Neural crest cell (in vitro differentiated cells): ENCODE measurements around the gene DENND2D. TPM values are rescaled to one million over a fixed set of nuclear protein-coding genes. Genes with fewer than 3 reads are reported as not detected.

Source experiments
- DNase-seq: peaks from one replicate; pipeline ENCODE4 v3.0.0; 2021; ENCODE audit warnings: low read depth, mixed read lengths, low spot score
- H3K27ac Mint-ChIP-seq: one replicate; pipeline ENCODE4 v1.8.0; 2021; ENCODE audit warnings: mild to moderate bottlenecking, mixed read lengths; ENCODE audit not compliant: unreplicated experiment
- H3K27me3 Mint-ChIP-seq: 2 replicates; pipeline ENCODE4 v1.8.0; 2021; ENCODE audit warnings: low read depth, mild to moderate bottlenecking, mixed read lengths
- H3K36me3 Mint-ChIP-seq: 2 replicates; pipeline ENCODE4 v1.8.0; 2021; ENCODE audit warnings: low read depth, mild to moderate bottlenecking, mixed read lengths
- H3K4me1 Mint-ChIP-seq: 2 replicates; pipeline ENCODE4 v1.8.0; 2021; ENCODE audit warnings: mixed read lengths
- H3K4me3 Mint-ChIP-seq: one replicate; pipeline ENCODE4 v1.8.0; 2021; ENCODE audit warnings: mild to moderate bottlenecking, mixed read lengths
- H3K9me3 Mint-ChIP-seq: 2 replicates; pipeline ENCODE4 v1.8.0; 2021; ENCODE audit warnings: mixed read lengths
- CTCF ChIP-seq: fragments of 200-600 bp; sonication (generic); conservative IDR thresholded peaks from 2 replicates; pipeline ENCODE4 v1.5.0; 2021; ENCODE audit warnings: antibody characterized with exemption, mild to moderate bottlenecking
- total RNA-seq: library from RNA; stranded (reverse); gene quantifications from 2 replicates; pipeline ENCODE4 v1.2.1, GENCODE V29; 2021

The DENND2D gene
- total RNA-seq, 1 donor from 2014 or later, result not detected

GRCh38 chr1:111234258-111234657 is 33.8 kb upstream of the DENND2D start:
- Mint-ChIP-seq H3K27ac (no peak overlapping the region), H3K4me1 (peaks cover 26% of the 10 kb centered on the region), H3K36me3 (no peaks in the 10 kb centered on the region), H3K27me3 (no peaks in the 10 kb centered on the region), H3K9me3 (no peaks in the 10 kb centered on the region), H3K4me3 (no peak overlapping the region)
- no peak for TF ChIP-seq CTCF
- no peak for DNase-seq

GRCh38 chr1:111232134-111232533 is 31.7 kb upstream of the DENND2D start:
- H3K27me3 Mint-ChIP-seq, result no peaks in the 10 kb centered on the region
- no peaks in the 10 kb centered on the region for H3K36me3 Mint-ChIP-seq
- no peak for DNase-seq
- no peaks in the 10 kb centered on the region for H3K9me3 Mint-ChIP-seq
- H3K4me3 Mint-ChIP-seq, result no peak overlapping the region
- H3K27ac Mint-ChIP-seq, result no peak overlapping the region
- peaks cover 31% of the 10 kb centered on the region for H3K4me1 Mint-ChIP-seq
- no peak for TF ChIP-seq CTCF

GRCh38 chr1:111228748-111229126 is 28.3 kb upstream of the DENND2D start:
- Mint-ChIP-seq H3K27me3 (no peaks in the 10 kb centered on the region), H3K4me1 (peaks cover 32% of the 10 kb centered on the region), H3K9me3 (no peaks in the 10 kb centered on the region), H3K4me3 (peak overlapping the region; percentile 45), H3K27ac (no peak overlapping the region), H3K36me3 (no peaks in the 10 kb centered on the region)
- TF ChIP-seq CTCF, result no peak
- DNase-seq, result no peak

- no peak for TF ChIP-seq CTCF
- Mint-ChIP-seq H3K4me1 (peaks cover 32% of the 10 kb centered on the region), H3K36me3 (no peaks in the 10 kb centered on the region), H3K9me3 (no peaks in the 10 kb centered on the region), H3K27me3 (no peaks in the 10 kb centered on the region), H3K27ac (peak overlapping the region; percentile 52), H3K4me3 (peak overlapping the region; percentile 45)
- no peak for DNase-seq
These were observed 27.7 kb upstream of the DENND2D start for GRCh38 chr1:111227851-111228747.

- no peaks in the 10 kb centered on the region for H3K27me3 Mint-ChIP-seq
- H3K36me3 Mint-ChIP-seq, result no peaks in the 10 kb centered on the region
- DNase-seq, result no peak
- peaks cover 35% of the 10 kb centered on the region for H3K4me1 Mint-ChIP-seq
- H3K9me3 Mint-ChIP-seq, result no peaks in the 10 kb centered on the region
- H3K4me3 Mint-ChIP-seq, result peak within 1 kb of the TSS; percentile 45
- no peak for TF ChIP-seq CTCF
- H3K27ac Mint-ChIP-seq, result peak within 1 kb of the TSS; percentile 52
These were observed 27.0 kb upstream of the DENND2D start, which contains the start of gene CHI3L2 for GRCh38 chr1:111227434-111227833. TSS of gene CHI3L2 (plus strand) at chr1:111227713. CDS start at chr1:111227730, 17 bp downstream.
